HepG2 (cell line): ENCODE data around the gene TBC1D14. TPM values are rescaled to one million over a fixed set of nuclear protein-coding genes. Genes with fewer than 3 reads are reported as not detected.
A peak's percentile ranks its signal among the peaks of the same experiment; 100 is the strongest.

Experiments used
- AGO2 ChIP-seq: fragments of 200-400 bp; formaldehyde crosslinking; optimal IDR thresholded peaks from 2 replicates; pipeline ENCODE3; 2017; ENCODE audit warnings: mild to moderate bottlenecking, low read depth, low read length, moderate library complexity
- LCORL ChIP-seq, 2 experiments: fragments of 450-650 bp in 1 of 2; sonication (generic) in 1 of 2; formaldehyde crosslinking in 1 of 2; IDR thresholded peaks; 2 replicates each; pipeline versions ENCODE4 v1.5.0 to v1.6.1; 2017 to 2020; ENCODE audit warnings: antibody characterized with exemption in 1 of 2, missing genetic modification reagents in 1 of 2
- MEIS1 ChIP-seq: sonication (generic); formaldehyde crosslinking; IDR thresholded peaks from 2 replicates; pipeline ENCODE4 v1.9.0; 2021; ENCODE audit warnings: mild to moderate bottlenecking, missing genetic modification reagents, moderate library complexity, borderline replicate concordance
- NR2F1 ChIP-seq, 2 experiments: fragments of 450-650 bp in 1 of 2; formaldehyde crosslinking in 1 of 2; IDR thresholded peaks; 2 replicates each; pipeline versions ENCODE4 v1.5.0 to v1.6.1; 2016 to 2020; ENCODE audit warnings: mild to moderate bottlenecking in 1 of 2, missing compliant biosample characterization in 1 of 2, missing genetic modification reagents in 1 of 2, moderate library complexity in 1 of 2
- SCMH1 ChIP-seq: sonication (generic); formaldehyde crosslinking; IDR thresholded peaks from 2 replicates; pipeline ENCODE4 v1.9.0; 2021; ENCODE audit warnings: missing genetic modification reagents, mild to moderate bottlenecking, borderline replicate concordance
- SNAI1 ChIP-seq: sonication (generic); formaldehyde crosslinking; IDR thresholded peaks from 2 replicates; pipeline ENCODE4 v1.5.0; 2020; ENCODE audit warnings: mild to moderate bottlenecking, missing genetic modification reagents, borderline replicate concordance
- ZNF350 ChIP-seq: sonication (generic); formaldehyde crosslinking; IDR thresholded peaks from 2 replicates; pipeline ENCODE4 v1.4.0; 2020; ENCODE audit warnings: mild to moderate bottlenecking, low read depth, missing genetic modification reagents, borderline replicate concordance
- polyA plus RNA-seq, 8 experiments: library from polyadenylated mRNA; depleted of rRNA in 3 of 8; stranded (reverse) in 7 of 8; unstranded in 1 of 8; fragments of >200 nt; fragmentation: Illumina TruSeq in 4 of 8; extraction: Trizol in 4 of 8; gene quantifications; 2 replicates each; pipeline versions ENCODE4 v1.2.1 to v1.2.3, GENCODE V29; 2011 to 2016; ENCODE audit warnings: low read depth in 4 of 8, missing spikeins in 1 of 8, mixed read lengths in 1 of 8; ENCODE audit not compliant: insufficient read depth in 1 of 8
- total RNA-seq, 5 experiments: library from RNA; depleted of rRNA; stranded (reverse); fragments of >200 nt; fragmentation: Illumina TruSeq; extraction: Trizol; gene quantifications; 2 replicates each; pipeline ENCODE4 v1.2.3, GENCODE V29; 2016; ENCODE audit warnings: low read depth in 1 of 5
- TF ChIP-seq, protein P1 (sequence below): sonication (generic); formaldehyde crosslinking; IDR thresholded peaks from 2 replicates; pipeline ENCODE4 v1.4.0; 2020; ENCODE audit warnings: missing genetic modification reagents
- TF ChIP-seq, protein P2 (sequence below): sonication (generic); formaldehyde crosslinking; IDR thresholded peaks from 2 replicates; pipeline ENCODE4 v1.5.1; 2020; ENCODE audit warnings: mild to moderate bottlenecking, missing genetic modification reagents, borderline replicate concordance
- TF ChIP-seq, protein P3 (sequence below): sonication (generic); formaldehyde crosslinking; IDR thresholded peaks from 2 replicates; pipeline ENCODE4 v1.5.0; 2020; ENCODE audit warnings: mild to moderate bottlenecking, low read depth, missing genetic modification reagents, borderline replicate concordance

TBC1D14 gene
- total and polyA plus RNA-seq, 2 of the 13 experiments (the other 11 are each of a cell fraction or from before 2014, with no cell fraction given): 29.5 to 46.5 TPM

DNA sequence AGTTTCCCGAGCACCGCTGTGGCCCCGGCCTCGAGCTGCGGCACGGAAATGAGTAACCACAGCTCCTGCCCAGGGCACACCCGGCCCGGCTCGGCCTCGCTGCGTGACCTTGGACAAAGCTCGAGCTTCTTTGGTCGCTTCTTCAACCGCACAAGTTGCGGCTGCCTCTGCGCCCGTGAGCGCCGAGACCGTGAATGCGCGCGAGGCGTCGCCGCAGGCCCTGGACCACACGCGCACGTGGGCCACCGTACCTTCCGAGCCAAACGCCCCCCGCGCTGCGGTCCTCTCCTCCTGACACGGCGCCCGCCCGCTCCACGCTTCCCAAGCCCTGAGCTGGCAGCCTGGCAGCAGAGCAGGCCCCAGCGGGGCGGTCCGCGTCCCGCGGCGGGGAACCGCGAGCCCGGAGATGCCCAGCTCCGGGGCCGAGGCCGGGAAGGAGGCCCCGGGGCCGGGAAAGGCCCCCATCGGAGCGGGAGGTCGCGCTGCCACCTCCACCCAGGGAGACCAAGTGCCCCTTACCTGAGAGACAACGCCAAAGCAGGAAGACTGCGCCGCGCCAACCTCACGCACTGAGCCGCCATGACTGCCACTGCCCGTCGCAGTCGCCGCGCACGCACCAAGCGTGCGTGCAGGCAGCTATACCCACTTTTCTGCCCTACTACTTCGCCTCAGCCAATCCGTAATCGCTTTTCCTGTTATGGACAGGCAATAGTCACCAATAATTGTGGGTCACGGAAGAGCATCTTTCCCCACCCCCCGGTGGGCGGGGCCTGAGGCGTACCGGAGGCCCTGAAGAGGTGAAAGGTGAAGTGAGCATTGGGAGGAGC is 158.0 kb downstream of the TBC1D14 start, which contains the start of gene GRPEL1 (continued):
- TF ChIP-seq, protein P1, sequence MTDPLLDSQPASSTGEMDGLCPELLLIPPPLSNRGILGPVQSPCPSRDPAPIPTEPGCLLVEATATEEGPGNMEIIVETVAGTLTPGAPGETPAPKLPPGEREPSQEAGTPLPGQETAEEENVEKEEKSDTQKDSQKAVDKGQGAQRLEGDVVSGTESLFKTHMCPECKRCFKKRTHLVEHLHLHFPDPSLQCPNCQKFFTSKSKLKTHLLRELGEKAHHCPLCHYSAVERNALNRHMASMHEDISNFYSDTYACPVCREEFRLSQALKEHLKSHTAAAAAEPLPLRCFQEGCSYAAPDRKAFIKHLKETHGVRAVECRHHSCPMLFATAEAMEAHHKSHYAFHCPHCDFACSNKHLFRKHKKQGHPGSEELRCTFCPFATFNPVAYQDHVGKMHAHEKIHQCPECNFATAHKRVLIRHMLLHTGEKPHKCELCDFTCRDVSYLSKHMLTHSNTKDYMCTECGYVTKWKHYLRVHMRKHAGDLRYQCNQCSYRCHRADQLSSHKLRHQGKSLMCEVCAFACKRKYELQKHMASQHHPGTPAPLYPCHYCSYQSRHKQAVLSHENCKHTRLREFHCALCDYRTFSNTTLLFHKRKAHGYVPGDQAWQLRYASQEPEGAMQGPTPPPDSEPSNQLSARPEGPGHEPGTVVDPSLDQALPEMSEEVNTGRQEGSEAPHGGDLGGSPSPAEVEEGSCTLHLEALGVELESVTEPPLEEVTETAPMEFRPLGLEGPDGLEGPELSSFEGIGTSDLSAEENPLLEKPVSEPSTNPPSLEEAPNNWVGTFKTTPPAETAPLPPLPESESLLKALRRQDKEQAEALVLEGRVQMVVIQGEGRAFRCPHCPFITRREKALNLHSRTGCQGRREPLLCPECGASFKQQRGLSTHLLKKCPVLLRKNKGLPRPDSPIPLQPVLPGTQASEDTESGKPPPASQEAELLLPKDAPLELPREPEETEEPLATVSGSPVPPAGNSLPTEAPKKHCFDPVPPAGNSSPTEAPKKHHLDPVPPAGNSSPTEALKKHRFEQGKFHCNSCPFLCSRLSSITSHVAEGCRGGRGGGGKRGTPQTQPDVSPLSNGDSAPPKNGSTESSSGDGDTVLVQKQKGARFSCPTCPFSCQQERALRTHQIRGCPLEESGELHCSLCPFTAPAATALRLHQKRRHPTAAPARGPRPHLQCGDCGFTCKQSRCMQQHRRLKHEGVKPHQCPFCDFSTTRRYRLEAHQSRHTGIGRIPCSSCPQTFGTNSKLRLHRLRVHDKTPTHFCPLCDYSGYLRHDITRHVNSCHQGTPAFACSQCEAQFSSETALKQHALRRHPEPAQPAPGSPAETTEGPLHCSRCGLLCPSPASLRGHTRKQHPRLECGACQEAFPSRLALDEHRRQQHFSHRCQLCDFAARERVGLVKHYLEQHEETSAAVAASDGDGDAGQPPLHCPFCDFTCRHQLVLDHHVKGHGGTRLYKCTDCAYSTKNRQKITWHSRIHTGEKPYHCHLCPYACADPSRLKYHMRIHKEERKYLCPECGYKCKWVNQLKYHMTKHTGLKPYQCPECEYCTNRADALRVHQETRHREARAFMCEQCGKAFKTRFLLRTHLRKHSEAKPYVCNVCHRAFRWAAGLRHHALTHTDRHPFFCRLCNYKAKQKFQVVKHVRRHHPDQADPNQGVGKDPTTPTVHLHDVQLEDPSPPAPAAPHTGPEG (CRISPR knock-in tag): peak; percentile 52; the same call in 1 of the 2 replicates
- TF ChIP-seq MEIS1 (CRISPR knock-in tag): peak; percentile 95; the same call in 1 of the 2 replicates
- TF ChIP-seq AGO2: peak; percentile 83
- no peak for TF ChIP-seq SCMH1 (CRISPR knock-in tag)
- TF ChIP-seq SNAI1 (CRISPR knock-in tag): no peak
- TF ChIP-seq ZNF350 (CRISPR knock-in tag): peak; percentile 57; the same call in 1 of the 2 replicates
- TF ChIP-seq NR2F1 (CRISPR knock-in tag; IDR thresholded peaks at IDR 0.05): peak; percentile 41 to 58; a peak in 2 of 4 replicates
- TF ChIP-seq, protein P2, sequence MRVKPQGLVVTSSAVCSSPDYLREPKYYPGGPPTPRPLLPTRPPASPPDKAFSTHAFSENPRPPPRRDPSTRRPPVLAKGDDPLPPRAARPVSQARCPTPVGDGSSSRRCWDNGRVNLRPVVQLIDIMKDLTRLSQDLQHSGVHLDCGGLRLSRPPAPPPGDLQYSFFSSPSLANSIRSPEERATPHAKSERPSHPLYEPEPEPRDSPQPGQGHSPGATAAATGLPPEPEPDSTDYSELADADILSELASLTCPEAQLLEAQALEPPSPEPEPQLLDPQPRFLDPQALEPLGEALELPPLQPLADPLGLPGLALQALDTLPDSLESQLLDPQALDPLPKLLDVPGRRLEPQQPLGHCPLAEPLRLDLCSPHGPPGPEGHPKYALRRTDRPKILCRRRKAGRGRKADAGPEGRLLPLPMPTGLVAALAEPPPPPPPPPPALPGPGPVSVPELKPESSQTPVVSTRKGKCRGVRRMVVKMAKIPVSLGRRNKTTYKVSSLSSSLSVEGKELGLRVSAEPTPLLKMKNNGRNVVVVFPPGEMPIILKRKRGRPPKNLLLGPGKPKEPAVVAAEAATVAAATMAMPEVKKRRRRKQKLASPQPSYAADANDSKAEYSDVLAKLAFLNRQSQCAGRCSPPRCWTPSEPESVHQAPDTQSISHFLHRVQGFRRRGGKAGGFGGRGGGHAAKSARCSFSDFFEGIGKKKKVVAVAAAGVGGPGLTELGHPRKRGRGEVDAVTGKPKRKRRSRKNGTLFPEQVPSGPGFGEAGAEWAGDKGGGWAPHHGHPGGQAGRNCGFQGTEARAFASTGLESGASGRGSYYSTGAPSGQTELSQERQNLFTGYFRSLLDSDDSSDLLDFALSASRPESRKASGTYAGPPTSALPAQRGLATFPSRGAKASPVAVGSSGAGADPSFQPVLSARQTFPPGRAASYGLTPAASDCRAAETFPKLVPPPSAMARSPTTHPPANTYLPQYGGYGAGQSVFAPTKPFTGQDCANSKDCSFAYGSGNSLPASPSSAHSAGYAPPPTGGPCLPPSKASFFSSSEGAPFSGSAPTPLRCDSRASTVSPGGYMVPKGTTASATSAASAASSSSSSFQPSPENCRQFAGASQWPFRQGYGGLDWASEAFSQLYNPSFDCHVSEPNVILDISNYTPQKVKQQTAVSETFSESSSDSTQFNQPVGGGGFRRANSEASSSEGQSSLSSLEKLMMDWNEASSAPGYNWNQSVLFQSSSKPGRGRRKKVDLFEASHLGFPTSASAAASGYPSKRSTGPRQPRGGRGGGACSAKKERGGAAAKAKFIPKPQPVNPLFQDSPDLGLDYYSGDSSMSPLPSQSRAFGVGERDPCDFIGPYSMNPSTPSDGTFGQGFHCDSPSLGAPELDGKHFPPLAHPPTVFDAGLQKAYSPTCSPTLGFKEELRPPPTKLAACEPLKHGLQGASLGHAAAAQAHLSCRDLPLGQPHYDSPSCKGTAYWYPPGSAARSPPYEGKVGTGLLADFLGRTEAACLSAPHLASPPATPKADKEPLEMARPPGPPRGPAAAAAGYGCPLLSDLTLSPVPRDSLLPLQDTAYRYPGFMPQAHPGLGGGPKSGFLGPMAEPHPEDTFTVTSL (CRISPR knock-in tag): no peak
- TF ChIP-seq, protein P3, sequence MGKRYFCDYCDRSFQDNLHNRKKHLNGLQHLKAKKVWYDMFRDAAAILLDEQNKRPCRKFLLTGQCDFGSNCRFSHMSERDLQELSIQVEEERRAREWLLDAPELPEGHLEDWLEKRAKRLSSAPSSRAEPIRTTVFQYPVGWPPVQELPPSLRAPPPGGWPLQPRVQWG (CRISPR knock-in tag): no peak
- TF ChIP-seq LCORL (IDR thresholded peaks at IDR 0.05): no peak
- TF ChIP-seq LCORL (CRISPR knock-in tag; IDR thresholded peaks at IDR 0.05): no peak
